ENCODE results near the gene NCAM1. TPM values are rescaled to one million over a fixed set of nuclear protein-coding genes. Genes with fewer than 3 reads are reported as not detected.
"Not testable (repeated sequence)": the region's sequence is repeated elsewhere in the genome, so short reads cannot be mapped to it uniquely, and the experiment has no call there.

NCAM1 gene
- total RNA-seq: under 0.01 TPM

- peak in 2 of 3 donors; percentile 42 to 45 for DNase-seq (ENCODE audit: low read depth in 2 of 3, low spot score in 2 of 3)
Observed at GRCh38 chr11:112961146-112961668, at the start of gene NCAM1. Gene NCAM1 (plus strand): TSS chr11:112961420.

- DNase-seq (ENCODE audit: low read depth in 2 of 3, low spot score in 2 of 3): no peak
Observed at GRCh38 chr11:112922606-112923005, 38.6 kb upstream of the NCAM1 start.

DNA sequence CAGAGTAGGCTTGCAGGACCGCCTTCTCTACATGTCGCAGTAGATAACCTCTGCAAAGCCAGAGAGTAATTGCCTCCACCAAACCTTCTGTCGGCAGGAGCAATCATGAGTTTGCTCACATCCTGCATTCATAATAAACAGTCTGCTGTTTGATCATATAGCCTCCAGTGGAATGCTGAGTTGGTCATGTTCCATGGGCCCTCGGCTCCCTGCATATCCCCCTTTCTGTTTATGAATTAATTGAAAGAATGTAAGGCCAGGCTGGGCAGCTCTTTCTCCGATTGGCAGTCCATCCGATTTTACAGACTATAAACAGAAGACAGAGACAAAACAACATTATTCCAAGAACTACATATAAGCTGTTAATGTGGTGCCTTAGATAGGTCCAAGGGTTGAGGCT is 36.4 kb upstream of the NCAM1 start:
- DNase-seq (ENCODE audit: low read depth in 2 of 3, low spot score in 2 of 3): not testable (repeated sequence)

DNA sequence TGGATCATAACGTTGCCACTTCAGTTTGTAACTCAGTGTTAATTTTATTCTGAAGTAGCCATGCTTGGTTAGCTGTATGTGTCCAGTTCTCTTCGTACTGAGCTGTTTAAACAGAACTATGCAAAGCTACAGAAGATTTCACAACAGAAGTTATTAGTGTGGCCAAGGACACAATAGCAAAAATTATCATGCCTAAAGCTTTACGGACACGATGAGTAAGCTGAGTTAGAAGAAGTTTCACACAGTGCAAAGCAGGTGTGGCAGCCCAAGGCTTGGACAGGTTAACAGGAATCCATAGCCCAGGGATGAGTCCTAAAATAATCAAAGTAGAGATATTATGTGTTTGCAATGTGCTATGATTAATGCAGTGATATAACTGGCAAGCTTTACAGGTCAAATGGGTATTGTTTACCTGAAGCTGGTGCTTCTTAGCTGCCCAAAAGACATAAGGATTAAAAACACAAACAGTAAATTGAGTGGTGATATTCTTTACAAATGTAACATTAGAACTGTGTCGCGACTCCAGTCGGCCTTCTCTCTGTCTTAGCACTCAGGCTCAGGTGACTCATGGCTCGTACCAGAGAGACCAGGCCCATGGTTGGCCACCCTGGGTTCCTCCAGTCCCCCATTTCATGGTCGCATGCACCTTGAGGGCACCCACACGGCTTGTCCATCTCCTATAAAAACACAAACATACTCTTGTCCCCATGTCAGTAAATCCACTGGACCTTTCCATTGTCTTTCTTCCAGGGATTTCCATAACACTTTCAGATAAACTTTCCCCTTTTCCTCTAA is 35.5 kb upstream of the NCAM1 start:
- DNase-seq (ENCODE audit: low read depth in 2 of 3, low spot score in 2 of 3): no peak

DNA sequence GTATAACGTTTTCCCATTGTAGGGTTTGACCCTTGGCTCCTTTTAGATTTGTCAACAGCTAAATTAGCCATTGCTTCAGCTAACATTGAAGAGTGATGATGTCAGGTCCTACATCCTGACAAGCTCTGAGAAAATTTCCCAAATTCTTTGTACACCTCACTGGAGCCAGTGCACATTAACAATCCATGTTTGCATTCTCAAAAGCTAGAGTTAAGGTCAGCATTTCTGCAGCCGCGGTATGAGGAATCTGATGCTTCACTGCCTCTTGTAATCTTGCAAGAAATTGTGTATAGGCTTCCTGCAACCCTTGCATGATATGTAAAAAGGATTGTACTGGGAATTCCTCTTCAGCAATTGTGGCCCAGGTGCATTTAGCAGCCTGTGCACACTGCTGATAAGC is 33.1 kb upstream of the NCAM1 start:
- no peak for DNase-seq (ENCODE audit: low read depth in 2 of 3, low spot score in 2 of 3)

DNA sequence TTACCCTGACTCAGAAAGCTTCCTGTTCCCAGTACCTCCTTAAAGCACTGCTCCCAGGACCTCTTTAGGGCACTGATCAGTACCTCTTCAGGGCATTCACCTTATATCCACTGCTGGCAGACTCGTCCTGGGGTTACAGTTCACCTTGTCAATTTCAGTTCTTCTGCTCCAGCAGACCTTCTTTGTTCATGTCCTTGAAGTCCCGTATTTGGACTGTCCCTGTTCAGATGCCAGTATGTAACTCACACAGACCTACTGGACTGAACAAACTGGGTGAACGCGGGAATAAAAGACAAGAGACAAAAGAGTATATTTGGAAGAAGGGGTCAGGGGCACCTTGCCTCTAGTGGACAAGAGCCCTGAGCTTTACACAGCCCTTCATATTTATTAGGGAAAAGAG is 31.8 kb upstream of the NCAM1 start:
- no peak for DNase-seq (ENCODE audit: low read depth in 2 of 3, low spot score in 2 of 3)

DNA sequence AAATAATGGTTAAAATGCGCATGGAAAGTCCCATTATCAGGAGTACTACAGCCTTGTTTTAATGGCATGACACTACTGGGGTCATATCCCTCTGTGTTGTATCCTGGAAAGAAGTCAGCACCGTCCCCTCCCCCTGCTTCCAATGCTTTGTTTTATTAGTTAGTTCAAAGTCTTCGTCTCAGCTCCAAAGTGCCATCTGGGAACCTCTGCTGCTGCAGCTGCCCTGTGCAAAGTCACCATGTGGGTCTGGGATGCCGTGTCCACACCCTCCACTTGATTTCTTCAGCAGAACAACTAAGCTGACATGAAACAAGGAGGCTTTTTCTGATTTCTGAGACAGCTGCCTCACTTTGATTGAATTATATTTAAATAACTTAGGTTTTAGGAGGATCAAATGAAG is 29.5 kb upstream of the NCAM1 start:
- DNase-seq (ENCODE audit: low read depth in 2 of 3, low spot score in 2 of 3): no peak

DNA sequence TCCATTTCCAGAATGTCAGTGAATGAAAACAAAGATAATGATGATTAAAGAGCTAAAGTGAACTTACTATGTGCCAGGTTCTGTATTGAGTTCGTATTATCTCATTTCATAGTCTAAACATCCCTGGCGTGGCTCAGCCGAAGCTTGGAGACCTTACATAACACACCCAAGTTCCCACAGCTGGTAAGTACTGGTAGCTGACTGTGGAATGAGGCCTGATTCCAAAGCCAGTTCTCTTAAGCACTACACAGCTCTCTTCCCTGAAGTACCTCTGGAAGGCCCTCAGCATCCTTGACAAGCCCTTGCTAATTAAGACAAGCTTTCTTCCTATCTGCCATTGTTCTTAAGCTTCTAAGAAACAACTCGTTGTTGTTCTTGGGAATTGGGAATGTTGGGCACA is 28.6 kb upstream of the NCAM1 start:
- DNase-seq (ENCODE audit: low read depth in 2 of 3, low spot score in 2 of 3): no peak

DNA sequence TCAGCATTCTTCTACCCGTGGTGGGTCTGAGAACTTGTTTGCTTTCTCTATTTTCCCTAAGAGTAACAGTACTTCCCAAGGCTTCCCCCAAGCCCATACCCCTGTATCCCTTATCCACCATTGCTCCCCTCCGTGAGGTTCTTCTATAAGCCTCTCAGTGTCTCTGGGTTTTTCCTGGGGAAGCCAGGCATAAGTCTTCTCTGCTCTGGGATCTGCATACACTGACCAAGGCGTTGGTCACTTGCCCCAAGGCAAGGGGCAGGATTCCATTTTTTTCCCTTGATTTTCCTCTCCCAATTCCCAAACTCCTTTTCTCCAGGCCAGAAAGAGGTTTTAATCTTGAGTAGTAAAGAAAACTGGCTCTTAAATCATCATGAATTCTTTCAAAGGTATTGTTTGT is 27.2 kb upstream of the NCAM1 start:
- DNase-seq (ENCODE audit: low read depth in 2 of 3, low spot score in 2 of 3): no peak

DNA sequence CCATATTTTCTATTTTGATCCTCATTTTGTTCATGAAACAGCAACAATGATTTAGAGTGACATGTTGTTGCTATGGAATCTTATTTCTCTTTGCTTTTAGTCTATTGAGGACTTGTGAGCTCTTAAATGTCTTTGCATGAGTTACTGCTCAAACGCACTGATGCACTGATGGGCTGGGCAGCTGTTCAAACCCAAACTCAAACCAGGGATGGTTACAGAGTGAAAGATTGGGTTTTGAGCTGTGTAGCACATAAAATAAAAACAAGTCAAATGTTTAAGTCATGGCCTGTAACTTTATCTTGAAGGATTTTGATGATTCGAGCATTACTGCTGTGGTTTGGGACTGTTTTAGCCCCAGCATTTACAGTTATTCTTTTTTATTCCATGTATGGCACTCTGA is 20.1 kb upstream of the NCAM1 start:
- DNase-seq (ENCODE audit: low read depth in 2 of 3, low spot score in 2 of 3): no peak

DNA sequence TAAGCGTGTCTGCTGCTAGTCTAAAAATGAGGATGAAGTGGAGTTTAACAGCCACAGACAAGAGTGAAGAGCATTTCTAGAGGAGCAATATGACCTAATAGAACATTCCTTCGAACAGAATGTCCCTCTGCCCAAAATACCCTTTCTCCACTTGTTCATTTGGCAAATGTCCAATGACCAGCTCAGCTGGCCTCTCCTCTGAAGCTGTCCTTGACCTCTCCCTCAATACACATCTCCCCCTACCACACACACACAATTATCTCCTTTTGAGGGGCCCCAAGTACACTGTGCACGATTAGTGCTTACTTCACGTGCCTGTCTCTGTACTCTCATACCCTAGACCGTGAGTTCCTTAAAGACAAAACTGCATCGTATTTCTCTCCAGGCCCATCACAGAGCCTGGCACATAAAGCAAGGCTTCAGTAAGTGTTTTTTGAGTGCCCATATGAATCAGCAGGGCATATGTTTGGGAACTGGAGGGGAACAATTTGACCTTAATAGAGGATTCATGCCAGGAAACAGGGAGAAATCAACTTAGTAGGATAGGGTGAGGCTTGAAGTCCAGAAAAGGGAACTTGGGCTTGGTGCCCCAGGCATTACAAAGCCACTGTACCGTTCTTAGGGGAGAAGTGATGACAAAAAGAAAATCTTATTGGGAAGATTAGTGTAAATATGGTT is 18.1 kb upstream of the NCAM1 start:
- no peak for DNase-seq (ENCODE audit: low read depth in 2 of 3, low spot score in 2 of 3)

DNA sequence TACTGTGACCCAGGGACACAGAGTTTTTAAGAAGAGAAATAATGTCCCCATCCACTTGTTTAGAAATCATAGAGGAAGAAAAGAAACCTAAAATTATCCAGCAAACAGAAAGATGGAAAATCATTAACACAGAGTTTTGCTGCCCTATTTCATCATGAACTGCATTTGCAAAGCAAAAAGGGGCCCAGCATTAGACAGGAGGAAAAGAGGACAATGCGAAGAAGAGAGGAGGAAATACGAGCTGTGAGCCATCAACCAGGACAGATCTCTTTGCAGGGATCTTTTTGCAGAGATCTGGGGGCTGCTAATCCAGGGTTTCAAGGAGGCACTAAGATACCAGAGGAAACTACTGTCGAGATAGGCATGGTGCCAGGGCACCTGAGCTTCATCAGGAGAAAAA is 14.4 kb upstream of the NCAM1 start:
- no peak for DNase-seq (ENCODE audit: low read depth in 2 of 3, low spot score in 2 of 3)

GRCh38 chr11:112949781-112950575 is 11.2 kb upstream of the NCAM1 start:
- no peak for DNase-seq (ENCODE audit: low read depth in 2 of 3, low spot score in 2 of 3)

DNA sequence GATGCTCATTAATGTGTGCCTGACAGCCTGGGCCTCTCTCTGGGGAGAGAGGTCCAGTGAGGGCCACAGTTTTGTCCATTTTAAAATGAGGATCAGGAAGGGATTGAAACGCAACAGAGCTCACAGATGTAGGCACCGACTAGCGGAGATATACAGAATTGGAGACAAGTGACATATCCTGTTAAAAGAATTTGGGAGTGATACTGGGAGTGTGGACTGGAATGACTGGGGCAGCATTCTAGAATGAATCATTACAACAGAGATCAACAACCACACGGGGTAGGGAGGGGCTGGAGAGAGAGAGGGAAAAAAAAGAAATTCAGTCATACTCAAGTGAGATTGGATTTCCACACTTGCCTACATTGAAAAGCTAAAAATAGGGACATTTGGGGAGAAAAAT is 2.5 kb upstream of the NCAM1 start:
- DNase-seq (ENCODE audit: low read depth in 2 of 3, low spot score in 2 of 3): no peak

GRCh38 chr11:112961751-112962578 is 745 bp downstream of the NCAM1 start:
- peak in 1 of 3 donors; percentile 51 for DNase-seq (ENCODE audit: low read depth in 2 of 3, low spot score in 2 of 3)

- no peak for DNase-seq (ENCODE audit: low read depth in 2 of 3, low spot score in 2 of 3)
Observed at GRCh38 chr11:112962579-112963367, 1.6 kb downstream of the NCAM1 start.

- no peak for DNase-seq (ENCODE audit: low read depth in 2 of 3, low spot score in 2 of 3)
Observed at GRCh38 chr11:112963368-112963955, 2.2 kb downstream of the NCAM1 start.

GRCh38 chr11:112965656-112966055 is 4.4 kb downstream of the NCAM1 start:
- DNase-seq (ENCODE audit: low read depth in 2 of 3, low spot score in 2 of 3): no peak

DNA sequence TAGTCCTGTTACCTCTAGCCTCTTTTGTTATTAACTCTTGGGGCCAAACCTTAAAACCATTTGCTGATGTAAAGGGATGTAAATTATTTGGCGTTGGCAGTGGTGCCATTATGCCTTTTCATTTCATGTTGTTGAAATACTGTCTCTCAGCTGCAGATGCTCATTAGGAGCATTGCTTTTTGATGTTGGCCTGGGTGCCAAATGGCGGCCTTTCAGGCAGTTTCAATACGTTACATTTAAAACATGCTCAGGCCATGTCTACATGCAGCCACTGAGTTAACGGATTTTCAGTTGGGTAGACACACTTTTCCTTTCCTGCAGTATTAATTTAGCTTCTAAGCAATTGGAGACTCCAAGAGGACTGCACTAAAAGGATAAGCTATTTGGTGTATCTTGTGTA is 5.3 kb downstream of the NCAM1 start:
- no peak for DNase-seq (ENCODE audit: low read depth in 2 of 3, low spot score in 2 of 3)
